GM19468 (cell line): ENCODE measurements around the gene CEP97.
"Not testable (repeated sequence)": the region's sequence is repeated elsewhere in the genome, so short reads cannot be mapped to it uniquely, and the experiment has no call there.

Experiments used
- ATAC-seq: cut with Tn5 transposase; IDR thresholded peaks from one replicate; pipeline ENCODE4 v1.9.1; 2021; ENCODE audit warnings: mild to moderate bottlenecking, moderate library complexity, moderate number of reproducible peaks; ENCODE audit not compliant: unreplicated experiment; ENCODE audit errors: extremely low read depth

The CEP97 gene, protein sequence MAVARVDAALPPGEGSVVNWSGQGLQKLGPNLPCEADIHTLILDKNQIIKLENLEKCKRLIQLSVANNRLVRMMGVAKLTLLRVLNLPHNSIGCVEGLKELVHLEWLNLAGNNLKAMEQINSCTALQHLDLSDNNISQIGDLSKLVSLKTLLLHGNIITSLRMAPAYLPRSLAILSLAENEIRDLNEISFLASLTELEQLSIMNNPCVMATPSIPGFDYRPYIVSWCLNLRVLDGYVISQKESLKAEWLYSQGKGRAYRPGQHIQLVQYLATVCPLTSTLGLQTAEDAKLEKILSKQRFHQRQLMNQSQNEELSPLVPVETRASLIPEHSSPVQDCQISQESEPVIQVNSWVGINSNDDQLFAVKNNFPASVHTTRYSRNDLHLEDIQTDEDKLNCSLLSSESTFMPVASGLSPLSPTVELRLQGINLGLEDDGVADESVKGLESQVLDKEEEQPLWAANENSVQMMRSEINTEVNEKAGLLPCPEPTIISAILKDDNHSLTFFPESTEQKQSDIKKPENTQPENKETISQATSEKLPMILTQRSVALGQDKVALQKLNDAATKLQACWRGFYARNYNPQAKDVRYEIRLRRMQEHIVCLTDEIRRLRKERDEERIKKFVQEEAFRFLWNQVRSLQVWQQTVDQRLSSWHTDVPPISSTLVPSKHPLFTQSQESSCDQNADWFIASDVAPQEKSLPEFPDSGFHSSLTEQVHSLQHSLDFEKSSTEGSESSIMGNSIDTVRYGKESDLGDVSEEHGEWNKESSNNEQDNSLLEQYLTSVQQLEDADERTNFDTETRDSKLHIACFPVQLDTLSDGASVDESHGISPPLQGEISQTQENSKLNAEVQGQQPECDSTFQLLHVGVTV

DNA sequence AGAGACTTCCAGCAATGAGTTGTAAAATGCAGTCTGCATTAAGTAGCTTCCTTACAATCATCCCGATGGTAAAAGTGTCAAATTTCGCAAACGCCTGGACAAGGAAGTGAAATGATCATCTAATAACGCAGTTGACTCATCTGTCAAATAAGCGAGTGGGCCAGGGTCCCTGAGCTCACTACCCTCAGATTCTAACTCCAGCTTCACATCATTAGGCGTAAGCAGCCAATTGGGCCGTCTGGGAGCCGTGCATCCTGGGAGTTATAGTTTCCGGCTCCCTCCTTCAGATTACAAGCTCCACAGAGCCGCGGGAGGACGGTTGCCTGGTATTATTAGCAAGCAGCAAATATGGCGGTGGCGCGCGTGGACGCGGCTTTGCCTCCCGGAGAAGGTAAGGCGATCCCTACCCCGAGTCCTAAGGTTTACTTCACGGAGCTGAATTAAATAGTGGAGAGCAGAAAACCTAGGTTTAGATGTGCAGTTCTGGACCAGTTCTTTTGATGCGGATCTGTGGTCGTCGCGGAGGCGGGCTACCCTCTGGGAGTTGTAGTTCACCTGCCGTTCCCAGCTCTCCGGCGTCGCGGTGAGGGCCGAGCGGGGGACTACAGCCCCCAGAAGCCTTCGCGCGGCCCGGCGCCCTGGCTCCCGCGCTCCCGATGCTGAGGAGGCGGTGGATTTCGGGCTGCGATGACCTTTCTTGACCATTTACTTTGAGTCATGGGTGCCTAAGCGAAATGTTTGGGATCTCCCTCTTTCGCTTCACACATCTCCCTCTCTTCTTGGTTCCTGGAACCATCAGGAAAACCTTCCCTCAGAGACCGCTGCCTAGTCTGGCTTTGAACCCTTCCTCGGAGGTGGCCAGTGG is at the start of gene CEP97:
TSS of gene CEP97 (plus strand) at position 286 of the 865 bp plus-strand sequence. CDS start at position 349, 63 bp downstream.
- peak; percentile 87 for ATAC-seq

DNA sequence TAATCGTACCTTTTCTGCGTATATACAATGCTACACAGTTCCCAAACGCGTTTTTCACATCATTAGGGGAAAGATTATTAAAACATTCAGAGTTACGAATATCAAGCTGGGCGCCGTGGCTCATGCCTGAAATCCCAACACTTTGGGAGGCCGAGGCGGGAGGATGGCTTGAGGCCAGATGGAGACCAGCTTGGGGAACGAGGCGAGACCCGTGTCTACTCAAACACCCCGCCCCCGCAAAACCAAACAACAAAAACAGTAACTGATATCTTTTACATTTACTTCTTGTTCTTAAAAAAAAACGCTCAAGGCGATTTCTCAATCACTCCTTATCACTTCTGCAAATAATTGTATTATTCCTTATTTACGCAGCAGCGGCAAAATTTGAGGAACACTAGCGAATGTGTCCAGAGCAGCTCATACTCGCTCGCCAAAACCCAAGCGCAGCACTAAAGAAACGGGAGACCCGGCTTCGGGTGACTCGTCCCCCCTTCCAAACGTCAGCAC is 48.7 kb upstream of the CEP97 start:
- no peak for ATAC-seq

DNA sequence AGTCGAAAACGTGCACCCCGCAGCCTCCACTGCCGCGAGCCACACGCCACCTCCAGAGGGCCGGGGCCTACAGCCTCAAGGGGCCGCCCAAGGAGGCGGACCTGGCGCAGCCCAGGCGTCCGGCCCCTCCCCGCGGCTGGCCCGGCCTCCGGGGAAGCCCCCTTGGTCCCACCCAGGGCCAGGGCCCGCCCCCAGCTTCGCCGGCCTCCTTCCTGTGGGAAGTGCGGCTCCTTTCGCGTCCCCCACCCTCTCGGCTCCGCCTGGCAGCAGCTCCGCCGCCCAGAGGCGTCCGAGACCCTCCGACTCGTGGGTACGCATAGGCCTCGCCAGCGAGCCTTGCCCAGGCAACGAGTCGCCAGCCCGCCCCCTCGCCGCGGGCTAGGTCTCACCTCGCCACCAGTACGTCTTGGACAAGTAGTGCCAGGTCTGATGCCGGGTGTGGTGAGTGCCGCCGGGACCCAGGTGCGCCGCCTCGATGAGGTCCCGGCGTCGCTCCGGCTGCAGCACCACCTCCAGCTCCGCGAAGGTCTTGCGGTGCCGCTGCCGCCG is 48.1 kb upstream of the CEP97 start:
- peak; percentile 87 for ATAC-seq

DNA sequence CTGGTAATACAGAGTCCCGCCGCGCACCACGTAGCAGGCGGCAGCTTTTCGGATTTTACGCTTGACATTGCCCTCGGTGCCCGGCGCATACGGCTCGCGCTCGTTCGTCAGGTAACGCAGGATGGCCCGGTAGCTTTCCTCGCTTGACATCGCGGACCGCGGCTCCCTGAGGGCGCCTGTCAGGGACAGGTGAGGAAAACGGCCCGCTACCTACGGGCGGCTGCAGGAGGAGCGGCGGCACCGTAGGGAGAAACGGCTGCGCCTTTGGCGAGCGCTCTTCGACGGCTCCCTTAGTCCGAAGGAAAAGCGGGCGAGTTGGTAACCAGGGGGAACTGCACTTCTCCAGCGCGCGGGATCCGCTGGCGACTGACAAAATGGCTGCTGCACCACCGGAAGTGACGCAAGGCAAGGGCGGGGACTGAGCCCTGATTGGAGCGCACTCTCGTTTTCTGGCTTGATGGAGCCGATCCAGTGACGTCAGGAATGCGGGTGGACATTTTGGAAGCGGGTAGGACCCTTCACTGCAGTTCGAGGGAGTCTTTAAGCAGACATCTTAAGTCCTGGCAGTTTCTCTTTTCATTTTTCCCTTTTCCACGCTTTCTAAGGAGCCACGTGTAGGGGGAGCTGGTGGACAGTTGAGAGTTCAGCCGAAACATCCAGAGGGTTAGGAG is 47.5 kb upstream of the CEP97 start, which contains the start of gene ZBTB11:
TSS of gene ZBTB11 (minus strand) at position 368 of the 671 bp plus-strand sequence. CDS start at position 150, 218 bp downstream.
- peak; percentile 72 for ATAC-seq

DNA sequence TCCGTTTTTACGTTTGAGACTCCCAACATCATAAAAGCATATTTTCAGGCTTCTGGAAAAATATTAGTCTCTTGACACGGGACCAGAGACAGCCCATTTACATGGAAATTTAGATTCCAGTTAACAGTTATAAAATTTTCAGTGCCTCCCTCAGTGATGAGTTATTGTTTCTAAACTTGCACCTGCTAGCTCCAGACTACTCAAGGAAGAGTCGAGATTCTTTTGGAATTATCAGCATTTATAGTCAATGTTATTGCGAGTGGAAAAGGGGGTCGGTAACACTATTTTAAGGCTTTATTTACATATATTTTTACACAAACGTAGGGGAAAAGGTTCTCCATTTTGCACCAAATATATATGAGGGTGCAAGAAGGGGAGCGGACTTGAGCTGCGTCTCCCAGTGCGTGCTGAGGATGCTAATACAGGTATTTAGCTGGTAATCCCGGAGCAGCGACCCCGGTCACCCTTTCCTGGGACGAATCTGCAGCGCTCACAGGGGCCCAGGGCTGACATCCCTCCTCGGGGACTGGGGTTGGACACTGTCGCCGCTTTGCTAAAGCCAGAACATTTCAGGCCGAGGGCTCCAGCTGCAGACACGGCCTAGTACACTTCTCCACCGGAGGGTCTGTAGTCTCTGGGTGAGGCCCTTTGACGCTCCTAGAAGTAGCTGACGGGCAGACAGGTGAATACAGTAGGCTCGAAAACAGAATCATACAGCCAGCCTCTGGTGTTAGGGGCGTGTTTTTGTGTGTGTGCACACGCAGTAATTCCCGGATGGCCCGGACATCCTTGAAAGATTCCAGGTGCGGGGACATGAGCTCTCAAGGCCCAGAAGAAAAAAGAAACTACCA is 46.8 kb upstream of the CEP97 start:
- no peak for ATAC-seq

DNA sequence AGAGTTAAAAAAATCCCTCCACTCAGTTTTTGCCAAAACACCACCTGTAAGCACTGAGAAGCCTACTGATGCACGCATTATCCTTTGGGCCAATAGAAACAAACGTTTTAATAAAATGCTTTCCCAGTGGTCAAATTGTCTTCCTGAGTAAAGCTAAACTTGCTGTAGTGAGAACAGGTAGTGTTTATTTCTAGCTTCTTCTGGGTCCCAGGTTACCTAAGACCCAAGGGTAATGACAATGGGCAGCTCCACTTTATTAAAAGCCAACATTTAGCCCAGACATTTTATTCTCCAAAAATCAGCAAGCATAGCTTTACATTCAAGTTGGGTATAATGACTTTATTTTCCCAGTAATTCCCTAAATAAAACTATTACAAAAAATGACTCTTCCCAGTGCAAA is 45.6 kb upstream of the CEP97 start:
- ATAC-seq, result not testable (repeated sequence)

DNA sequence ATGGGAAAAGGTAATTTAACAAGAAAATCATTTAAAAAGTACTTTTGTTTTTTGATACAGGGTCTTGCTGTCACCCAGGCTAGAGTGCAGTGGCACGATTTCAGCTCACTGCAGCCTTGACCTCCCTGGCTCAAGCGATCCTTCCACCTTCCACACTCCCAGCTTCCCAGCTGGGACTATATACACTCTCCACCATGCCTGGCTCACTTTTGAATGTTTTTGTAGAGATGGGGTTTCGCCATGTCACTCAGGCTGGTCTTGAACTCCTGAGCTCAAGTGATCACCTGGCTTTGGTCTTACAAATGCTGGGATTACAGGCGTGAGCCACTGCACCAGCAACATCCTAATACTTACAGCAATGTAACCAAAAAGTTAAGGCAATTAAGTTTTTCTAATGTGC is 43.9 kb upstream of the CEP97 start:
- ATAC-seq, result no peak

DNA sequence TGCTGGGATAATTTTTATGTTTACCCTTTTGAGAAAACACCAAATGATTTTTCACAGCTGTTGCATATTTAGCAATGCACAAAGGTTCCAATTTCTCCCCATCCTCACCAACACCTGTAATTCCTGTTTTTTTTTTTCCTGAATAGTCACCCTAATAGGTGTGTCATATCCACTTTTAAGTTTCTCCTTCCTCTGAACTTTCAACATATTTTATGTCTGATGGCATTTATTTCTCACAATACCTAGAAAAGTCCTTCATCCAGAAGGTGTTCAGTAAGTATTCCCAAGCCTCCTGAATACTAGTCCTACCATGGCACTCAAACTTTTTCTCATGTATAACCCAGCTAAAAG is 39.4 kb upstream of the CEP97 start:
- ATAC-seq, result no peak

DNA sequence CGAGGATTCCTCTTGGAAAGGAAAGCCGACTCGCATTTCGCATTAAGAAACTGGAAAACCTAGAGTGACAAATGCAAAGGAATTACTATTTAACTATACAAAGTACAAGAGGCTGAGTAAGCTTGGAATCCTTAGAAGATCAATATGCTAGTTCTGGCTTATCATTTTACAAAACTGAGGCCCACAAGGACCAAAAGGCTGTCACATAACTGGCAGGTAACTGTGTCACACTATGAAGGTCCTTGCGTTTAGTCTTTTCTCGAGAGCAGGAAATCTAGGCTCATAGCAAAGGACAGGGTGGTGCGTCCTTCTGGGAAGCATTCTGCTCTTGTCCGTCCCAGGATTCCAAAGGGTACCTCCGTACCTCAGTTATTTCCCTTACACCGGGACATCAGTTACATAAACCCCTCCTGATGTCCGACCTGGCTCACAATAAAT is 38.5 kb upstream of the CEP97 start:
- no peak for ATAC-seq

DNA sequence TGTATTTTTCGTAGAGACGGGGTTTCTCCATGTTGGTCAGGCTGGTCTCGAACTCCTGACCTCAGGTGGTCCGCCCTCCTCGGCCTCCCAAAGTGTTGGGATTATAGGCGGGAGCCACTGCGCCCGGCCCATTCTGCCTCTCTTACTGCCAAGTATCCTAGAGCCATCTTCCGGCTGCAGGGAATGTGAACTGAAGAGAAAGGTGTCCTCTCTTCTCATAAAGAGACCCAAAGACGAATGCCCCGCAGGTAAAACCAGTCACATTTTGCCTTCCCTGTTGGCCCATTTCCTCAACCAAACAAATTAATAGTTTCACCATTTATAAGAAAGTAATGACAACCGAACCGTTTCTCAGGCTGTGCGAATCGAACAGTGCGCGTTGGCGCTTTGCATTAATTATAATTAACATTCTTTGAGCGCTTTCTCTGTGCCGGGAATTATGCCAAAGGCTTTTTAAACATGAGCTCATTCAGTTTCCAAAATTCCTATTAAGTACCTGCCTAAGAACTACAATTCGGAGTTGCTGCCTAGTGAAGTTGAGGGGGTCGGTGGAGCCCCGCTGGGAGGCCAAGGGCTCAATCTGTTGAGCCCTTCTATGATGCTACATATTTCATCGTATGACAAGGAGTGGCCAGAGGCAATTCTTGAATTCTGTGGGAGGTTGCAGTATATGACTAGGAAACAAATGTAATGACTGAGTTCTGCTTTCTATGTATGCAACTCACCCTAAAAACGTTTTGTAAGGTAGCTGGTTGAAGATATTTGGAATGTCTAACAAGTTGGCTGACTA is 37.1 kb upstream of the CEP97 start:
- no peak for ATAC-seq

DNA sequence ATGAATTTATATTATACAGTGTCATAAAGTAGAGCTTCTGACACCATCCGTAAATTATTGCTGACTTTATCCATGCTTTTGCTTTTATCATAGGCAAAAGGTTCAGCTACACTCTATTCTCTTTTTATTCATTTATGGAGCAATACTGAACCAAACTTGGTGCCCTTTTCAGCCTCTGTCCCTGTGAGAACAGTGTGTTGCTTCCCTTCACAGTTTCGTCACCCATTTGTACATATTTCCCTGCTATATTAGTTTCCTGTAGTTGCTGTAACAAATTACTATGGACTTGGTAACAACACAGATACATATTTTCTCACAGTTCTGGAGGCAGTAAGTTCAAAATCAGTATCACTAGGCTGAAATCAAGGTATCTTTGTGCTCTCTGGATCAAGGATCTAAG is 35.1 kb upstream of the CEP97 start:
- ATAC-seq, result no peak

DNA sequence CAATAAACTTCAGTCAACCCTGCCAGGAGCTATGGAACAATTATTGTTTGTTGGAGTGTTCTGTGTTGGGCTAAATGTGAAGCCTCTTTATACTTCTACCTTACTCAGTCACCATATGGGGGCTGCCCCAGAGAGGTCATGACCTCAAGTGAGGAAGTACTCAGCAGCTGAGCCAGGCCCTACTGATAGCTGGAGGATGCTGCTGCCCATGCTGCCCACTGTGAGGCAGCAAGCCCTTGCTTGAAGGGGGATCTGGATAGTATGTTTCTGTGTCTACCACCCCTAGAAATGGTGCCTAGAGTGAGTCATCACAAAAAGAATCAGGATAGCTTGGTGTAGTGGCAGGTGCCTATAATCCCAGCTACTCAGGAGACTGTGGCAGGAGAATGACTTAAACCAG is 33.4 kb upstream of the CEP97 start:
- ATAC-seq, result no peak

DNA sequence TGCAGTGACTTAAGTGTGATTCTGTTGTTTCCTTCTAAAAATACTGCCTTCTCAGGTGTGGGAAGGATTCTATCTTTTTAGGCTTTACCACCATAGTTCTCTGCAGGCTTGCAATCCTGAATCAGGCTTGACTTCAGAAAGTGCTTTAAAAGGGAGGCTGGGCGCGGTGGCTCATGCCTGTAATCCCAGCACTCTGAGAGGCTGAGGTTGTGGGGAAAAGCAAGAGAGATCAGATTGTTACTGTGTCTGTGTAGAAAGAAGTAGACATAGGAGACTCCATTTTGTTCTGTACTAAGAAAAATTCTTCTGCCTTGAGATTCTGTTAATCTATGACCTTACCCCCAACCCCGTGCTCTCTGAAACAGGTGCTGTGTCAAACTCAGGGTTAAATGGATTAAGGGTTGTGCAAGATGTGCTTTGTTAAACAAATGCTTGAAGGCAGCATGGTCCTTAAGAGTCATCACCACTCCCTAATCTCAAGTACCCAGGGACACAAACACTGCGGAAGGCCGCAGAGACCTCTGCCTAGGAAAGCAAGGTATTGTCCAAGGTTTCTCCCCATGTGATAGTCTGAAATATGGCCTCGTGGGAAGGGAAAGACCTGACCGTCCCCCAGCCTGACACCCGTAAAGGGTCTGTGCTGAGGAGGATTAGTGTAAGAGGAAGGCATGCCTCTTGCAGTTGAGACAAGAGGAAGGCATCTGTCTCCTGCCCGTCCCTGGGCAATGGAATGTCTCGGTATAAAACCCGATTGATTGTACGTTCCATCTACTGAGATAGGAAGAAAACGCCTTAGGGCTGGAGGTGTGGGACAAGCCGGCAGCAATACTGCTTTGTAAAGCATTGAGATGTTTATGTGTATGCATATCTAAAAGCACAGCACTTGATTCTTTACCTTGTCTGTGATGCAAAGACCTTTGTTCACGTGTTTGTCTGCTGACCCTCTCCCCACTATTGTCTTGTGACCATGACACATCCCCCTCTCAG is 32.4 kb upstream of the CEP97 start:
- not testable (repeated sequence) for ATAC-seq

DNA sequence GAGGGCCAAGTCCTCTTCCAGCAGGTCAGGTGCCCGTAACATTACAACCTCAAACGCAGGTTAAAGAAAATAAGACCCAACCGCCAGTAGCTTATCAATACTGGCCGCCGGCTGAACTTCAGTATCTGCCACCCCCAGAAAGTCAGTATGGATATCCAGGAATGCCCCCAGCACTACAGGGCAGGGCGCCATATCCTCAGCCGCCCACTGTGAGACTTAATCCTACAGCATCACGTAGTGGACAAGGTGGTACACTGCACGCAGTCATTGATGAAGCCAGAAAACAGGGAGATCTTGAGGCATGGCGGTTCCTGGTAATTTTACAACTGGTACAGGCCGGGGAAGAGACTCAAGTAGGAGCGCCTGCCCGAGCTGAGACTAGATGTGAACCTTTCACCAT is 30.9 kb upstream of the CEP97 start:
- ATAC-seq, result peak; percentile 74

DNA sequence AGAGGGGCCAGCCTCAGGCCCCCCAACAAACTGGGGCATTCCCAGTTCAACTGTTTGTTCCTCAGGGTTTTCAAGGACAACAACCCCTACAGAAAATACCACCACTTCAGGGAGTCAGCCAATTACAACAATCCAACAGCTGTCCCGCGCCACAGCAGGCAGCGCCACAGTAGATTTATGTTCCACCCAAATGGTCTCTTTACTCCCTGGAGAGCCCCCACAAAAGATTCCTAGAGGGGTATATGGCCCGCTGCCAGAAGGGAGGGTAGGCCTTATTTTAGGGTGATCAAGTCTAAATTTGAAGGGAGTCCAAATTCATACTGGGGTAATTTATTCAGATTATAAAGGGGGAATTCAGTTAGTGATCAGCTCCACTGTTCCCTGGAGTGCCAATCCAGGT is 29.6 kb upstream of the CEP97 start:
- not testable (repeated sequence) for ATAC-seq

DNA sequence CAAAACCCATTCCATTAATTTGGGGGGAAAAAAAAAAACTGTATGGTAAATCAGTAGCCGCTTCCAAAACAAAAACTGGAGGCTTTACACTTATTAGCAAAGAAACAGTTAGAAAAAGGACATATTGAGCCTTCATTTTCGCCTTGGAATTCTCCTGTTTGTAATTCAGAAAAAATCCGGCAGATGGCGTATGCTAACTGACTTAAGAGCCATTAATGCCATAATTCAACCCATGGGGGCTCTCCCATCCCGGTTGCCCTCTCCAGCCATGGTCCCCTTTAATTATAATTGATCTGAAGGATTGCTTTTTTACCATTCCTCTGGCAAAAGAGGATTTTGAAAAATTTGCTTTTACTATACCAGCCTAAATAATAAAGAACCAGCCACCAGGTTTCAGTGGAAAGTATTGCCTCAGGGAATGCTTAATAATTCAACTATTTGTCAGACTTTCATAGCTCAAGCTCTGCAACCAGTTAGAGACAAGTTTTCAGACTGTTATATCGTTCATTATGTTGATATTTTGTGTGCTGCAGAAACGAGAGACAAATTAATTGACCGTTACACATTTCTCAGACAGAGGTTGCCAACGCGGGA is 28.5 kb upstream of the CEP97 start:
- ATAC-seq, result no peak
